Measurements from ENCODE around the gene KIRREL3.
A peak's percentile ranks its signal among the peaks of the same experiment; 100 is the strongest.

Gene KIRREL3

GRCh38 chr11:126457817-126458216 is 542.8 kb downstream of the KIRREL3 start:
- DNase-seq = no peak

- no peak for DNase-seq
Observed at GRCh38 chr11:126456783-126457542, 543.6 kb downstream of the KIRREL3 start.

GRCh38 chr11:126456089-126456488 is 544.5 kb downstream of the KIRREL3 start:
- DNase-seq = no peak

GRCh38 chr11:126452241-126453101 is 548.1 kb downstream of the KIRREL3 start:
- no peak for DNase-seq

GRCh38 chr11:126451211-126451802 is 549.3 kb downstream of the KIRREL3 start:
- no peak for DNase-seq

GRCh38 chr11:126450806-126451205 is 549.8 kb downstream of the KIRREL3 start:
- DNase-seq = no peak

GRCh38 chr11:126450198-126450597 is 550.4 kb downstream of the KIRREL3 start:
- DNase-seq = no peak

- DNase-seq = no peak
Observed at GRCh38 chr11:126446581-126446980, 554.0 kb downstream of the KIRREL3 start.

GRCh38 chr11:126444072-126444471 is 556.5 kb downstream of the KIRREL3 start:
- no peak for DNase-seq

GRCh38 chr11:126443120-126443519 is 557.5 kb downstream of the KIRREL3 start:
- DNase-seq = no peak

- peak; percentile 64 for DNase-seq
Observed at GRCh38 chr11:126440792-126441514, 559.6 kb downstream of the KIRREL3 start.

GRCh38 chr11:126440276-126440675 is 560.3 kb downstream of the KIRREL3 start:
- DNase-seq = no peak

- DNase-seq = no peak
Observed at GRCh38 chr11:126438691-126439090, 561.9 kb downstream of the KIRREL3 start.

GRCh38 chr11:126438272-126438671 is 562.3 kb downstream of the KIRREL3 start:
- DNase-seq = no peak

- no peak for DNase-seq
Observed at GRCh38 chr11:126437731-126438130, 562.8 kb downstream of the KIRREL3 start.

- DNase-seq = no peak
Observed at GRCh38 chr11:126436209-126436755, 564.3 kb downstream of the KIRREL3 start.

GRCh38 chr11:126434950-126435335 is 565.6 kb downstream of the KIRREL3 start:
- no peak for DNase-seq

GRCh38 chr11:126433989-126434949 is 566.3 kb downstream of the KIRREL3 start:
- no peak for DNase-seq

- DNase-seq = no peak
Observed at GRCh38 chr11:126433244-126433846, 567.2 kb downstream of the KIRREL3 start.

- DNase-seq = no peak
Observed at GRCh38 chr11:126432525-126432924, 568.0 kb downstream of the KIRREL3 start.

GRCh38 chr11:126432065-126432461 is 568.5 kb downstream of the KIRREL3 start:
- DNase-seq = no peak
